ENCODE data around the gene RXRA. TPM values are rescaled to one million over a fixed set of nuclear protein-coding genes. Genes with fewer than 3 reads are reported as not detected.

The RXRA gene
- total RNA-seq, 1 donor from 2014 or later: 49.4 TPM

- Histone ChIP-seq H3K4me1 (peaks cover 23% of the 10 kb centered on the region), H3K27me3 (no peaks in the 10 kb centered on the region), H3K36me3 (no peaks in the 10 kb centered on the region), H3K9me3 (no peaks in the 10 kb centered on the region), H3K27ac (no peak overlapping the region), H3K4me3 (no peak overlapping the region)
- intact Hi-C loops (cut with DNase I): no loop called here
- no peak for DNase-seq (ENCODE audit: extremely low spot score in 2 of 2)
- TF ChIP-seq, protein P1, sequence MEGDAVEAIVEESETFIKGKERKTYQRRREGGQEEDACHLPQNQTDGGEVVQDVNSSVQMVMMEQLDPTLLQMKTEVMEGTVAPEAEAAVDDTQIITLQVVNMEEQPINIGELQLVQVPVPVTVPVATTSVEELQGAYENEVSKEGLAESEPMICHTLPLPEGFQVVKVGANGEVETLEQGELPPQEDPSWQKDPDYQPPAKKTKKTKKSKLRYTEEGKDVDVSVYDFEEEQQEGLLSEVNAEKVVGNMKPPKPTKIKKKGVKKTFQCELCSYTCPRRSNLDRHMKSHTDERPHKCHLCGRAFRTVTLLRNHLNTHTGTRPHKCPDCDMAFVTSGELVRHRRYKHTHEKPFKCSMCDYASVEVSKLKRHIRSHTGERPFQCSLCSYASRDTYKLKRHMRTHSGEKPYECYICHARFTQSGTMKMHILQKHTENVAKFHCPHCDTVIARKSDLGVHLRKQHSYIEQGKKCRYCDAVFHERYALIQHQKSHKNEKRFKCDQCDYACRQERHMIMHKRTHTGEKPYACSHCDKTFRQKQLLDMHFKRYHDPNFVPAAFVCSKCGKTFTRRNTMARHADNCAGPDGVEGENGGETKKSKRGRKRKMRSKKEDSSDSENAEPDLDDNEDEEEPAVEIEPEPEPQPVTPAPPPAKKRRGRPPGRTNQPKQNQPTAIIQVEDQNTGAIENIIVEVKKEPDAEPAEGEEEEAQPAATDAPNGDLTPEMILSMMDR (IDR thresholded peaks at IDR 0.05): no peak
- no peak for TF ChIP-seq POLR2AphosphoS5 (IDR thresholded peaks at IDR 0.05; ENCODE audit: insufficient read depth in 1 of 2, low read depth in 1 of 2)
- no peak for TF ChIP-seq POLR2A (IDR thresholded peaks at IDR 0.05)
Measured at GRCh38 chr9:134297083-134297410, 29.2 kb upstream of the RXRA start.

DNA sequence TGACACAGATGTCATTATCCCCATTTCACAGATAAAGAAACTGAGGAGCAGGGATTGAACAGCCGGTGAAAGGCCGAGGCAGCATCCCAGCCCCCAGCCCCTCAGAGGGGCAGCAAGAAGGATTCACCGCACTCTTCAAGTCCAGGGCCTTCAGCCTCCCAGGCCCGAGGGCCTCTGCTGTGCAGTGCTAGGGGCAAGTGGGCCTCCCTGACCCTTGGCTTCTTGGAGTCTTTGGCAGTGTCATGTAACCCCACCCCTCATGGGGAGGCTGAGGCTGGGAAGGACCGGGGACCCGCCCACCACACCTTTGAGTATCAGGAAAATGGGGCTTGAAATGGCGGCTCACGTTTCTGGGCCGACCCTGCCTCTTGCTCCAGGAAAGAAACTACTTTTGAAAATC, 28.7 kb upstream of the RXRA start:
- no peaks in the 10 kb centered on the region for H3K36me3 ChIP-seq
- no peak for TF ChIP-seq POLR2A (IDR thresholded peaks at IDR 0.05)
- no peaks in the 10 kb centered on the region for H3K27me3 ChIP-seq
- intact Hi-C loops (cut with DNase I): no loop called here
- no peak overlapping the region for H3K4me3 ChIP-seq
- no peak for DNase-seq (ENCODE audit: extremely low spot score in 2 of 2)
- H3K27ac ChIP-seq: no peak overlapping the region
- peaks cover 23% of the 10 kb centered on the region for H3K4me1 ChIP-seq
- H3K9me3 ChIP-seq: no peaks in the 10 kb centered on the region

DNA sequence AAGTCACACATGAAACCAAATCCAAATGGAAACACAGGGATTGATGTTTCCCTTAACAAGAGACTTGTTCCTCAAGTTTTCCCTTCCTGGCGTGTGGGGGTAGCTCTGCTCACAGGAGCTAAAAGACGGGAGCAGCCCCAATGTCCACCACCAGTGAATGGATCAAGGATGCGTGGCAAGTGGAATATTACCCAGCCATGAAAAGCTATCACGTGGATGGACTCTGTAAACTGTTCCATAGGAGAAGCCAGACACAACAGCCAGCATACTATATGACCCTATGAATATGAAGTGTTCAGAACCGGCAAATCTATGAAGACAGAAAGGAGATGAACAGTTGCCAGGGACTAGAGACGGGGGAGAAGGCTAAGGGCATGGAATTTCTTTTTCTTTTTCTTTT, 28.3 kb upstream of the RXRA start:
- TF ChIP-seq, protein P1 (IDR thresholded peaks at IDR 0.05): no peak
- no peak for TF ChIP-seq POLR2A (IDR thresholded peaks at IDR 0.05)
- no peak for TF ChIP-seq POLR2AphosphoS5 (IDR thresholded peaks at IDR 0.05; ENCODE audit: insufficient read depth in 1 of 2, low read depth in 1 of 2)
- H3K27ac ChIP-seq: no peak overlapping the region
- no peaks in the 10 kb centered on the region for H3K36me3 ChIP-seq
- intact Hi-C loops (cut with DNase I): no loop called here
- H3K9me3 ChIP-seq: no peaks in the 10 kb centered on the region
- DNase-seq (ENCODE audit: extremely low spot score in 2 of 2): no peak
- no peak overlapping the region for H3K4me3 ChIP-seq
- no peaks in the 10 kb centered on the region for H3K27me3 ChIP-seq
- peaks cover 22% of the 10 kb centered on the region for H3K4me1 ChIP-seq

GRCh38 chr9:134299068-134299467, 27.2 kb upstream of the RXRA start:
- H3K27ac ChIP-seq: no peak overlapping the region
- H3K4me3 ChIP-seq: no peak overlapping the region
- no peaks in the 10 kb centered on the region for H3K9me3 ChIP-seq
- DNase-seq (ENCODE audit: extremely low spot score in 2 of 2): no peak
- H3K36me3 ChIP-seq: no peaks in the 10 kb centered on the region
- TF ChIP-seq, protein P1 (IDR thresholded peaks at IDR 0.05): no peak
- TF ChIP-seq POLR2A (IDR thresholded peaks at IDR 0.05) (no peak), POLR2AphosphoS5 (IDR thresholded peaks at IDR 0.05; ENCODE audit: insufficient read depth in 1 of 2, low read depth in 1 of 2) (no peak)
- intact Hi-C loops (cut with DNase I): no loop called here
- no peaks in the 10 kb centered on the region for H3K27me3 ChIP-seq
- peaks cover 12% of the 10 kb centered on the region for H3K4me1 ChIP-seq

GRCh38 chr9:134299883-134300282, 26.4 kb upstream of the RXRA start:
- H3K4me3 ChIP-seq: no peak overlapping the region
- no peak overlapping the region for H3K27ac ChIP-seq
- no peak for TF ChIP-seq POLR2A (IDR thresholded peaks at IDR 0.05)
- no peak for TF ChIP-seq POLR2AphosphoS5 (IDR thresholded peaks at IDR 0.05; ENCODE audit: insufficient read depth in 1 of 2, low read depth in 1 of 2)
- TF ChIP-seq, protein P1 (IDR thresholded peaks at IDR 0.05): no peak
- DNase-seq (ENCODE audit: extremely low spot score in 2 of 2): no peak
- H3K36me3 ChIP-seq: no peaks in the 10 kb centered on the region
- peaks cover 5% of the 10 kb centered on the region for H3K4me1 ChIP-seq
- H3K9me3 ChIP-seq: no peaks in the 10 kb centered on the region
- no peaks in the 10 kb centered on the region for H3K27me3 ChIP-seq
- intact Hi-C loops (cut with DNase I): no loop called here

Data from vagina (tissue), 2 donors.